Endothelial cell of umbilical vein (primary cell): ENCODE measurements around the gene IWS1. TPM values are rescaled to one million over a fixed set of nuclear protein-coding genes. Genes with fewer than 3 reads are reported as not detected.
A peak's percentile ranks its signal among the peaks of the same experiment; 100 is the strongest.
"Not testable (repeated sequence)": the region's sequence is repeated elsewhere in the genome, so short reads cannot be mapped to it uniquely, and the experiment has no call there.

ENCODE experiments used
- BruUV-seq: library from RNA; stranded (reverse); fragments of 400-500 nt; replicated peaks from 2 replicates; lab custom pipeline; 2021; lab: Mats Ljungman, UMichigan
- CTCF ChIA-PET: fragments of 300-600, 350-600 bp; sonication (Branson Sonifier 250); formaldehyde crosslinking; loops from one replicate; lab custom pipeline; 2021; ENCODE audit warnings: antibody characterized with exemption, inconsistent platforms; lab: Charles Lee
- POLR2A ChIA-PET: fragments of 300-600, 350-600 bp; sonication (Branson Sonifier 250); formaldehyde crosslinking; loops from one replicate; lab custom pipeline; 2021; ENCODE audit warnings: antibody characterized with exemption, inconsistent platforms; lab: Charles Lee
- DNase-seq: peaks from one replicate; pipeline ENCODE4 v3.0.0-alpha.2; 2011; ENCODE audit warnings: low read depth, low spot score
- FAIRE-seq: peaks from 2 replicates; lab custom pipeline; 2011; peaks lifted over from hg19 to GRCh38; lab: Jason Lieb, UNC
- H2AFZ ChIP-seq: 2 replicates; pipeline ENCODE4 v1.6.0; 2012; ENCODE audit warnings: low read depth, low read length, control low read depth, inconsistent platforms
- H3K27ac ChIP-seq: 2 replicates; pipeline ENCODE4 v1.5.1; 2011; ENCODE audit warnings: low read depth, mild to moderate bottlenecking, control low read depth, low read length, moderate library complexity; ENCODE audit not compliant: insufficient read depth
- H3K27me3 ChIP-seq, 2 experiments: 2 replicates each; pipeline versions ENCODE4 v1.6.0 to v1.6.1; 2011; ENCODE audit warnings: low read length in 2 of 2, mixed read lengths in 1 of 2; ENCODE audit not compliant: control insufficient read depth in 2 of 2, insufficient read depth in 2 of 2
- H3K36me3 ChIP-seq, 2 experiments: 2 replicates in 1 of 2; 3 replicates in 1 of 2; pipeline ENCODE4 v1.5.1; 2011; ENCODE audit warnings: low read length in 2 of 2, mild to moderate bottlenecking in 1 of 2, moderate library complexity in 1 of 2; ENCODE audit not compliant: control insufficient read depth in 2 of 2, insufficient read depth in 2 of 2; ENCODE audit errors: extremely low read depth in 1 of 2
- H3K4me1 ChIP-seq: 3 replicates; pipeline ENCODE4 v1.5.1; 2011; ENCODE audit warnings: mild to moderate bottlenecking, low read length; ENCODE audit not compliant: control insufficient read depth, insufficient read depth; ENCODE audit errors: extremely low read depth
- H3K4me2 ChIP-seq: 2 replicates; pipeline ENCODE4 v1.6.1; 2011; ENCODE audit warnings: low read length, control low read depth, mixed read lengths; ENCODE audit not compliant: insufficient read depth
- H3K4me3 ChIP-seq, 3 experiments: fragments of 200-600 bp in 1 of 3; sonication (generic), shearing (Covaris generic) in 1 of 3; replicated peaks in 1 of 3; 2 replicates each; pipeline ENCODE4 v1.5.1; 2011 to 2016; ENCODE audit warnings: control low read depth in 3 of 3, low read length in 3 of 3, mild to moderate bottlenecking in 2 of 3, inconsistent platforms in 1 of 3, low read depth in 1 of 3, moderate library complexity in 1 of 3; ENCODE audit not compliant: insufficient read depth in 1 of 3
- H3K79me2 ChIP-seq: 2 replicates; pipeline ENCODE4 v1.6.0; 2012; ENCODE audit warnings: low read length, inconsistent platforms; ENCODE audit not compliant: control insufficient read depth, insufficient read depth
- H3K9ac ChIP-seq: replicated peaks from 2 replicates; pipeline ENCODE3; 2011; ENCODE audit warnings: low read length, control low read depth; ENCODE audit not compliant: insufficient read depth; ENCODE audit errors: extremely low read depth
- H3K9me1 ChIP-seq: replicated peaks from 3 replicates; pipeline ENCODE4 v1.6.0; 2011; ENCODE audit warnings: mild to moderate bottlenecking, low read length; ENCODE audit not compliant: control insufficient read depth, insufficient read depth; ENCODE audit errors: extremely low read depth
- H3K9me3 ChIP-seq: replicated peaks from 2 replicates; pipeline ENCODE4 v1.5.1; 2012; ENCODE audit warnings: low read length, inconsistent platforms; ENCODE audit not compliant: control insufficient read depth, insufficient read depth
- H4K20me1 ChIP-seq: replicated peaks from 2 replicates; pipeline ENCODE3; 2011; ENCODE audit warnings: mild to moderate bottlenecking, low read length; ENCODE audit not compliant: control insufficient read depth, insufficient read depth; ENCODE audit errors: extremely low read depth
- EZH2 ChIP-seq: IDR thresholded peaks from 2 replicates; pipeline ENCODE4 v1.6.1; 2012; ENCODE audit warnings: borderline replicate concordance, low read depth, mild to moderate bottlenecking, moderate library complexity, low read length, inconsistent platforms; ENCODE audit not compliant: severe bottlenecking
- POLR2AphosphoS5 ChIP-seq: IDR thresholded peaks from 2 replicates; pipeline ENCODE4 v1.6.1; 2012; ENCODE audit warnings: low read depth, mild to moderate bottlenecking, control low read depth, low read length, moderate library complexity; ENCODE audit not compliant: insufficient read depth
- dilution Hi-C: fragments of 300-500 bp; cut with MboI; formaldehyde crosslinking; loops from one replicate; pipeline ENCODE4 v1.15.0; 2019; ENCODE audit warnings: low sequenced_read_pairs; ENCODE audit not compliant: extremely low pct_ligation_motif_present
- intact Hi-C: fragments of 100-400 bp; cut with micrococcal nuclease; formaldehyde crosslinking; loops from one replicate; pipeline ENCODE4 v1.10.0; 2022
- polyA plus RNA-seq, 4 experiments: library from polyadenylated mRNA; depleted of rRNA in 3 of 4; stranded (reverse) in 3 of 4; unstranded in 1 of 4; fragments of >200 nt; gene quantifications; 2 replicates each; pipeline versions ENCODE4 v1.2.1 to v1.2.3, GENCODE V29; 2011 to 2012; ENCODE audit warnings: missing spikeins in 1 of 4
- total RNA-seq: library from RNA; stranded (reverse); gene quantifications from 2 replicates; pipeline ENCODE4 v1.2.3, GENCODE V29; 2021

Gene IWS1
- total and polyA plus RNA-seq, 2 donors (not counting 3 experiments of a cell fraction or from before 2014, with no cell fraction given): 14.7 to 51.0 TPM

DNA sequence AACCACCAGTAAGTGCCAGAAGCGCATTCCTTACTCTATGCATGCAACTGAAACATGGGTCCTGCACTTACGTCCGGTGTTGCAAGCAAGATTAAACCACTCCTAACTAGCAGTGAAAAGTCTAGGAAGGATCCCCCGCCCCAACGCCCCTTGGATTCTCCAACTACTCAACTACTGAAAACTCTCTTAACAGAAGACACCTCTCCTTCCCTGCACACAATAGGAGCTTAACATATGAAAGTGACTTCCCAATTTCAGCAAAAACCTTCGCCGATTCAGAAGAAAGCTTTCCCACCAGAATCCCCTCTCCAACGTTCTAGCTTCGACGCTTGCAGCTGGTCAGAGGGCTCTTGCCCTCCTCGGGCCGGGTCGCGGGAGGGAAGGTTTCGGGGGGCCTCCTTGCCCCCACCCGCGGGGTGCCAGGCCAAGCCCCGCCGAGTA lies 578 bp downstream of the IWS1 start:
- BruUV-seq: TSS peak; percentile 52
- intact Hi-C loops: loop anchor here (1.0 to 2.0 kb wide), 5 partner anchors 17 to 285 kb away; partner anchors contain the start of genes SFT2D3 and WDR33
- FAIRE-seq: peak; percentile 48

DNA sequence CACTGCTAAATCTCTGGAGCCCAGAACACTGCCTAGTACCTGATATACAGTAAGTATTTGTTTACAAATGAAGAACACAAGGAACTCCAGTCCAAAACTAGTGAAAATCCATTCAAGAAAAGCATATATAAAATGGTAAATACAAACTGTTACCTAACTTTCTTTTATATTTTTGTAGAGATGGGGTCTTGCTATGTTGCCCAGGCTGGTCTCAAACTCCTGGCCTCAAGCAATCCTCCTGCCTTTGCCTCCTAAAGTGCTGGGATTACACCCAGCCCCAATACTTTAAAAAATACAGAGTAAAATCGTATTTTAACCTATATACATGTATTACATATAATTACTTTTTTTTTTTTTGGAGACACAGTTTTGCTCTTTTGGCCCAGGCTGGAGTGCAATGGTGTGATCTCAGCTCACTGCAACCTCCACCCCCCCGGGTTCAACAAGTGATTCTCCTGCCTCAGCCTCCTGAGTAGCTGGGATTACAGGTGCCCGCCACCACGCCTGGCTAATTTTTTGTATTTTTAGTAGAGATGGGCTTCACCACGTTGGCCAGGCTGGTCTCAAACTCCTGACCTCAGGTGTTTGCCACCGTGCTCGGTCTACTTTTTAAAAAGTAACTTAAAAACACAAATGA lies 2.0 kb downstream of the IWS1 start:
- H3K4me2 ChIP-seq, H3K9me3 ChIP-seq, dilution Hi-C loops, BruUV-seq, POLR2A ChIA-PET, H3K27me3 ChIP-seq, H2AFZ ChIP-seq, H3K9me1 ChIP-seq, FAIRE-seq, H3K4me3 ChIP-seq, DNase-seq, intact Hi-C loops, H3K9ac ChIP-seq, H4K20me1 ChIP-seq, H3K36me3 ChIP-seq, CTCF ChIA-PET, H3K27ac ChIP-seq: not testable (repeated sequence)
- Histone ChIP-seq H3K4me1 (peaks cover 11% of the 10 kb centered on the region), H3K79me2 (peaks cover 63% of the 10 kb centered on the region)

More for the DNA sequence above, 578 bp downstream of the IWS1 start:
- Histone ChIP-seq H3K27ac (peak overlapping the region; percentile 100), H3K27me3 (no peaks in the 10 kb centered on the region), H3K9ac (peak overlapping the region; percentile 99), H2AFZ (peak overlapping the region; percentile 82), H3K4me1 (peaks cover 11% of the 10 kb centered on the region), H3K36me3 (peaks cover 0 to 6% of the 10 kb centered on the region in 2 experiments), H3K79me2 (peaks cover 49% of the 10 kb centered on the region), H3K9me3 (no peaks in the 10 kb centered on the region), H4K20me1 (no peaks in the 10 kb centered on the region), H3K4me3 (peak overlapping the region; percentile 78 to 92 (median 88)), H3K9me1 (no peaks in the 10 kb centered on the region), H3K4me2 (peak overlapping the region; percentile 67)
- no peak for DNase-seq
- ChIA-PET POLR2A (interaction anchor here (1.7 kb wide), 1 partner anchor 17 kb away, joined by 4 read pairs; no protein-coding TSS in a partner anchor), CTCF (interaction anchor here (1.0 to 2.0 kb wide), 8 partner anchors 10 to 170 kb away, joined by 3 to 17 read pairs (median 4); partner anchors contain the start of gene LIMS2)
- no peak for TF ChIP-seq POLR2AphosphoS5
- TF ChIP-seq EZH2: no peak
- dilution Hi-C loops: no loop called here
